Esophagus muscularis mucosa (tissue), 3 donors: ENCODE measurements around the gene S1PR1.
"Not testable (repeated sequence)": the region's sequence is repeated elsewhere in the genome, so short reads cannot be mapped to it uniquely, and the experiment has no call there.

Source experiments
- CTCF ChIP-seq, 3 experiments: fragments of 200-600 bp in 2 of 3; fragments of 450-650 bp in 1 of 3; sonication (generic) in 2 of 3; IDR thresholded peaks; one replicate each; pipeline ENCODE4 v1.5.1; 2017 to 2019; ENCODE audit warnings: antibody characterized with exemption in 3 of 3, mild to moderate bottlenecking in 2 of 3, moderate library complexity in 1 of 3
- POLR2AphosphoS5 ChIP-seq, 2 donors: sonication (generic); formaldehyde crosslinking; IDR thresholded peaks; one replicate each; pipeline ENCODE4 v1.6.1; 2017; ENCODE audit warnings: antibody characterized with exemption in 2 of 2

- TF ChIP-seq CTCF, POLR2AphosphoS5 (IDR thresholded peaks at IDR 0.05): not testable (repeated sequence)
These were observed 17.9 kb upstream of the S1PR1 start for GRCh38 chr1:101218968-101219367.
